CD4-positive, alpha-beta T cell (primary cell): ENCODE measurements around the gene ZNF439. TPM values are rescaled to one million over a fixed set of nuclear protein-coding genes. Genes with fewer than 3 reads are reported as not detected.
A peak's percentile ranks its signal among the peaks of the same experiment; 100 is the strongest.

Source experiments
- ATAC-seq: fragments of 200-7000 bp; cut with Tn5 transposase; one replicate; pipeline ENCODE4 v1.10.0; 2022; ENCODE audit warnings: mild to moderate bottlenecking; ENCODE audit not compliant: poor library complexity
- CTCF ChIA-PET: fragments of 350-600 bp; sonication (Branson Sonifier 250); formaldehyde crosslinking; loops from one replicate; lab custom pipeline; 2021; ENCODE audit warnings: antibody characterized with exemption, inconsistent platforms; lab: Charles Lee
- POLR2A ChIA-PET: fragments of 350-600 bp; sonication (Branson Sonifier 250); formaldehyde crosslinking; loops from one replicate; lab custom pipeline; 2021; ENCODE audit warnings: antibody characterized with exemption, inconsistent platforms; lab: Charles Lee
- DNase-seq, 14 experiments: peaks; one replicate each; pipeline ENCODE4 v3.0.0-alpha.2; 2013 to 2020; ENCODE audit warnings: mixed read lengths in 2 of 14
- H3K27ac ChIP-seq, 2 donors: one replicate each; pipeline versions ENCODE4 v1.5.1 to v1.7.0; 2013; ENCODE audit warnings: low read length in 2 of 2, low read depth in 1 of 2, mild to moderate bottlenecking in 1 of 2
- H3K27me3 ChIP-seq, 2 experiments: 1 replicate in 1 of 2; 2 replicates in 1 of 2; pipeline versions ENCODE4 v1.6.1 to v1.7.0; 2013; ENCODE audit warnings: low read length in 2 of 2, control low read depth in 1 of 2, mild to moderate bottlenecking in 1 of 2, moderate library complexity in 1 of 2; ENCODE audit not compliant: insufficient read depth in 2 of 2, control insufficient read depth in 1 of 2
- H3K36me3 ChIP-seq: one replicate; pipeline ENCODE4 v1.6.1; 2013; ENCODE audit warnings: low read length, control low read depth; ENCODE audit not compliant: insufficient read depth
- H3K4me1 ChIP-seq: one replicate; pipeline ENCODE4 v1.6.1; 2013; ENCODE audit warnings: low read length, control low read depth; ENCODE audit not compliant: insufficient read depth
- H3K4me3 ChIP-seq: one replicate; pipeline ENCODE4 v1.5.1; 2013; ENCODE audit warnings: mild to moderate bottlenecking, low read length, moderate library complexity
- H3K9me3 ChIP-seq, 2 experiments: 1 replicate in 1 of 2; 2 replicates in 1 of 2; pipeline versions ENCODE4 v1.6.1 to v1.7.0; 2013; ENCODE audit warnings: low read length in 2 of 2, mild to moderate bottlenecking in 2 of 2, control low read depth in 1 of 2, moderate library complexity in 1 of 2; ENCODE audit not compliant: control insufficient read depth in 1 of 2, insufficient read depth in 1 of 2
- H3K27ac Mint-ChIP-seq: one replicate; pipeline ENCODE4 v1.8.0; 2020; ENCODE audit warnings: mixed read lengths
- H3K27me3 Mint-ChIP-seq: one replicate; pipeline ENCODE4 v1.8.0; 2021; ENCODE audit warnings: mixed read lengths
- H3K36me3 Mint-ChIP-seq: one replicate; pipeline ENCODE4 v1.8.0; 2021; ENCODE audit warnings: low read depth, mixed read lengths
- H3K4me1 Mint-ChIP-seq: one replicate; pipeline ENCODE4 v1.8.0; 2021; ENCODE audit warnings: low read depth, mixed read lengths
- H3K4me3 Mint-ChIP-seq: one replicate; pipeline ENCODE4 v1.8.0; 2020; ENCODE audit warnings: mild to moderate bottlenecking, mixed read lengths
- H3K9me3 Mint-ChIP-seq: one replicate; pipeline ENCODE4 v1.8.0; 2020; ENCODE audit warnings: mixed read lengths
- CTCF ChIP-seq: fragments of 200-600 bp; IDR thresholded peaks from one replicate; pipeline ENCODE4 v1.8.0; 2022; ENCODE audit warnings: antibody characterized with exemption, mild to moderate bottlenecking
- intact Hi-C, 2 experiments: fragments of 100-400 bp; cut with DNase I in 1 of 2; cut with micrococcal nuclease in 1 of 2; formaldehyde crosslinking; loops; one replicate each; pipeline versions ENCODE4 v1.15.1 to v1.9.0; 2023 to 2025; cut with DNase I, micrococcal nuclease
- total RNA-seq, 174 experiments: library from RNA in 2 of 174; stranded (reverse) in 2 of 174; gene quantifications; one replicate each; pipeline ENCODE4 v1.2.3 and lab custom pipeline; 2021 to 2026

The ZNF439 gene
- total RNA-seq, 2 experiments from 2014 or later = 6.3 to 6.6 TPM

GRCh38 chr19:11813703-11814028, 34.9 kb upstream of the ZNF439 start:
- peak overlapping the region; percentile 75 for H3K27ac Mint-ChIP-seq
- no peak overlapping the region for H3K27ac ChIP-seq
- no peaks in the 10 kb centered on the region for H3K36me3 ChIP-seq
- peaks cover 23% of the 10 kb centered on the region for H3K4me1 ChIP-seq
- peaks cover 12 to 15% of the 10 kb centered on the region in 2 experiments for H3K9me3 ChIP-seq
- intact Hi-C loops = loop anchor here (1.0 to 5.0 kb wide), 3 partner anchors 15 to 174 kb away; partner anchors contain the start of gene ZNF439 (in 2 of the 2)
- H3K36me3 Mint-ChIP-seq = peaks cover 57% of the 10 kb centered on the region
- DNase-seq (no peak), ATAC-seq (no peak)
- H3K9me3 Mint-ChIP-seq = peaks cover 6% of the 10 kb centered on the region
- H3K4me3 Mint-ChIP-seq = peak overlapping the region; percentile 98
- peaks cover 33% of the 10 kb centered on the region for H3K4me1 Mint-ChIP-seq
- H3K4me3 ChIP-seq = peak overlapping the region; percentile 97
- ChIA-PET CTCF (interaction anchor here (1.1 to 5.9 kb wide), 2 partner anchors 16 to 68 kb away, joined by 3 to 45 read pairs; partner anchors contain the start of gene ZNF491), POLR2A (interaction anchor here (0.8 to 2.7 kb wide), 4 partner anchors 16 to 111 kb away, joined by 4 to 9 read pairs (median 6); partner anchors contain the start of genes ZNF439, ZNF441 and ZNF491)
- no peak for TF ChIP-seq CTCF
- H3K27me3 ChIP-seq = no peaks in the 10 kb centered on the region
- no peaks in the 10 kb centered on the region for H3K27me3 Mint-ChIP-seq

- Histone ChIP-seq H3K4me1 (peaks cover 23% of the 10 kb centered on the region), H3K27me3 (no peaks in the 10 kb centered on the region), H3K4me3 (peak within 1 kb of the TSS; percentile 97), H3K36me3 (no peaks in the 10 kb centered on the region), H3K9me3 (peaks cover 7 to 14% of the 10 kb centered on the region in 2 experiments), H3K27ac (peak within 1 kb of the TSS in 1 of 2 donors; percentile 5)
- peak; percentile 65 to 89 (median 77) for DNase-seq
- ChIA-PET CTCF (interaction anchor here (1.1 to 5.9 kb wide), 2 partner anchors 16 to 67 kb away, joined by 3 to 45 read pairs; partner anchors contain the start of gene ZNF491), POLR2A (interaction anchor here (0.8 to 2.7 kb wide), 4 partner anchors 16 to 439 kb away, joined by 3 to 9 read pairs (median 6); partner anchors contain the start of genes SWSAP1, ZNF439 and ZNF491)
- TF ChIP-seq CTCF = no peak
- Mint-ChIP-seq H3K27me3 (no peaks in the 10 kb centered on the region), H3K4me1 (peaks cover 33% of the 10 kb centered on the region), H3K4me3 (peak within 1 kb of the TSS; percentile 98), H3K9me3 (peaks cover 3% of the 10 kb centered on the region), H3K27ac (peak within 1 kb of the TSS; percentile 75), H3K36me3 (peaks cover 56% of the 10 kb centered on the region)
- intact Hi-C loops = loop anchor here (5.0 kb wide), 2 partner anchors 33 to 173 kb away; partner anchors contain the start of gene ZNF439 (in 2 of the 2)
- peak; percentile 95 for ATAC-seq
These were observed 34.4 kb upstream of the ZNF439 start, which contains the start of gene ZNF440 for GRCh38 chr19:11814029-11814699. Gene ZNF440 (plus strand): TSS chr19:11814273. CDS start chr19:11814448, 175 bp downstream.

GRCh38 chr19:11814700-11815035, 33.9 kb upstream of the ZNF439 start:
- Histone ChIP-seq H3K36me3 (no peaks in the 10 kb centered on the region), H3K4me3 (peak overlapping the region; percentile 97), H3K27ac (no peak overlapping the region), H3K27me3 (no peaks in the 10 kb centered on the region), H3K4me1 (peaks cover 23% of the 10 kb centered on the region), H3K9me3 (peaks cover 2 to 13% of the 10 kb centered on the region in 2 experiments)
- Mint-ChIP-seq H3K27ac (peak overlapping the region; percentile 75), H3K9me3 (peaks cover 3% of the 10 kb centered on the region), H3K4me3 (peak overlapping the region; percentile 77), H3K27me3 (no peaks in the 10 kb centered on the region), H3K4me1 (peaks cover 33% of the 10 kb centered on the region), H3K36me3 (peaks cover 55% of the 10 kb centered on the region)
- intact Hi-C loops = loop anchor here (5.0 kb wide), 2 partner anchors 33 to 173 kb away; partner anchors contain the start of gene ZNF439 (in 2 of the 2)
- ChIA-PET POLR2A (interaction anchor here (0.8 to 2.7 kb wide), 4 partner anchors 17 to 440 kb away, joined by 3 to 9 read pairs (median 6); partner anchors contain the start of genes SWSAP1, ZNF439 and ZNF491), CTCF (interaction anchor here (5.9 kb wide), 1 partner anchor 17 kb away, joined by 45 read pairs; the partner anchor contains the start of gene ZNF491)
- TF ChIP-seq CTCF = no peak
- ATAC-seq = no peak
- peak in 1 of 14 experiments; percentile 1 for DNase-seq
